GM18511 (cell line): ENCODE data around the gene DNAAF1.

Experiments used
- ATAC-seq: cut with Tn5 transposase; IDR thresholded peaks from one replicate; pipeline ENCODE4 v1.9.1; 2021; ENCODE audit warnings: mild to moderate bottlenecking, moderate library complexity; ENCODE audit not compliant: unreplicated experiment

The DNAAF1 gene

DNA sequence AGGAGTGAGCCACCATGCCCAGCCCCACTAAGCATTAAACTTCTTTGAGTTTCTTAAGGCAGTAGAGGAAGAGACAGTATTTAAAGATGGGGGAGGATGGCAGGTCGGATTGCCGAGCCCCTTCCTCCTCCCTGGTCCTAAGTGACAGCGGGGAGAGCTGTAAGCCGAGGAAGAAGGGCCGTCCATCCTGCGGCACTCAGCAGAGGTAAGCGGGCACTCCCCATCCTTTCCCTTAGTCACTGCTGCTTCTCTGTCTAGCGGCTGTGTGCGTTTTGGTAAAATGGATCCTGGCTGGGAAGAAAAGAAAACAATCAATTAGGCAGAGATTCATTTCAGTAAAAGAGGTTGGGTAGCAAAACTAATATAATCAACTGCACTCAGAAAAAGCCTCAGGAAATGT is 13.9 kb downstream of the DNAAF1 start:
- no peak for ATAC-seq

DNA sequence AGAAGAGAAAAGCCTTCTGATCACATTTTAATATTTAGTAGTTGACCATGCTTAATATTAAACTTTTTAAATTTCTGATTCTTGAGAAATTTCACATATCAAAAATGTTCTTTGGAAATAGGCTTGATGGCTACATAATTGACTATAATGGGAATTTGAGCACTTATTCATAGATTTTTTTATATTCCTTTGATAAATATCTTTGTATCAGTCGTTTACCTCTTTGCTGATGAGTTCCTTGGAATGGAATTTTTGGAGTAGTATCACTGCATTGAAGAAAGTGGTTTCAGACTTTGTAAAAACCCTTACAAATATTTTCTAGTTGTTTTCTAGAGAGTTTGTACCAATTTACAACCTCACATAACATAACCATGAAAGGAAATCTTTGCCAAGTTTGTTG is 14.7 kb downstream of the DNAAF1 start:
- ATAC-seq, result no peak

- ATAC-seq, result no peak
These were observed 15.9 kb downstream of the DNAAF1 start for GRCh38 chr16:84161037-84161436.

DNA sequence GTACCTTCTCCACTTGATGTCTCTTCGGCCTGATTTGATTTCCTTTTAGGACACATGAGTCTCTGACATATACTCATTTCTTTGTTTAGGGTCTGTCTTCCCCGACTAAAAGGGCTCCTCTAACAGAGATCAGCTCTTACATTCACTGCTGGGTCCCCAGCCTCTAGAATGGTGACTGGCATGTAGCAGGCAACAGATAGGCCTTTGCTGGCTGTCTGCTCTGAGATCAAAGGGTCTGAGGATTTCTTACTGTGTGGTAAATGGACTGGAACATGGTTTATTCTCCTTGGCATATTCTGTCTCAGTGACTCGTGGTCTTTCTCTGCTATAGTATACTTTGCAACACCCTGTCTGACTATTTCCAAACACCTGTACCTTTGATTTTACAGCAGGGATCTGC is 16.7 kb downstream of the DNAAF1 start:
- no peak for ATAC-seq

GRCh38 chr16:84165746-84166145 is 20.6 kb downstream of the DNAAF1 start:
- no peak for ATAC-seq

DNA sequence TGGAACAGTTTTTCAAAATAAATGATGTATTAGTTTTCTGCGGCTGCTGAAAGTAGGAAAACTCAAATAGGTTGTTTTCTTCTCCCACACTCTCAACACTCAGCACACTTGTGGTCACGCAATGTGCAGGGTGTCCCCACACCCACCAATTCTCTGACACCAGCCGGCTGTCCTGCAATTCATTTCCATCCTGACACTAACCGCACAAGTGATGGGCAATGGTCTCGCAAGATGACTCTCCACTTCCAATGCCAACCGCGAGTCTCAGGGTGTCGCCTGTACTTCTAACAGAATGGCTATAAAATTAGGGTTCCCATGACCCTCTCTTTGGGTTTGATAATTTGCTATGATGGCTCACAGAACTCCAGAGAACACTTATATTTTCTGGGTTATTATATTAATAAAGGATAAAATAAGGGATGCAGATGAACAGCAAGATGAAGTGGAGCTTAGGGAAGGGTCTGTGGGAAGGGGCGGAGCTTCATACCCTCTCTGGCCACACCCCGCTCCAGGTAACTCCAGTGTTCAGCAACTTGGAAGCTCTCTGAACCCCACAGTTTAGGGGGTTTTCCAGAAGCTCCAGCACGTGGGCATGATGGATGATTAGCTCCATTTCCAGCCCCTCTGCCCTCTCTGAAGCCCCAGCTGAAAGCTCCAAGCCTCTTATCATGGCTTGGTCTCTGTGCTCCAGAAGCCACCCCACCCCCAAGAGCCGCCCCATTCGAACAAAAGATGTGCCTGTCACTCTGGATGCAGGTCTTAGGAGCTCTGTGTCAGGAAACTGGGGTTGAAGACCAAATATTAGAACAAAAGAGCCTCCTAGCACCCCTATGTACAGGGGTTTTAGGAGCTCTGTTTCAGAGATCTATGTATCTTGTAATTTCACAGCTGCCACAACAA is 21.9 kb downstream of the DNAAF1 start:
- no peak for ATAC-seq

- ATAC-seq, result no peak
These were observed 24.7 kb downstream of the DNAAF1 start for GRCh38 chr16:84169765-84170310.

GRCh38 chr16:84174396-84174795 is 29.3 kb downstream of the DNAAF1 start:
- ATAC-seq, result no peak

DNA sequence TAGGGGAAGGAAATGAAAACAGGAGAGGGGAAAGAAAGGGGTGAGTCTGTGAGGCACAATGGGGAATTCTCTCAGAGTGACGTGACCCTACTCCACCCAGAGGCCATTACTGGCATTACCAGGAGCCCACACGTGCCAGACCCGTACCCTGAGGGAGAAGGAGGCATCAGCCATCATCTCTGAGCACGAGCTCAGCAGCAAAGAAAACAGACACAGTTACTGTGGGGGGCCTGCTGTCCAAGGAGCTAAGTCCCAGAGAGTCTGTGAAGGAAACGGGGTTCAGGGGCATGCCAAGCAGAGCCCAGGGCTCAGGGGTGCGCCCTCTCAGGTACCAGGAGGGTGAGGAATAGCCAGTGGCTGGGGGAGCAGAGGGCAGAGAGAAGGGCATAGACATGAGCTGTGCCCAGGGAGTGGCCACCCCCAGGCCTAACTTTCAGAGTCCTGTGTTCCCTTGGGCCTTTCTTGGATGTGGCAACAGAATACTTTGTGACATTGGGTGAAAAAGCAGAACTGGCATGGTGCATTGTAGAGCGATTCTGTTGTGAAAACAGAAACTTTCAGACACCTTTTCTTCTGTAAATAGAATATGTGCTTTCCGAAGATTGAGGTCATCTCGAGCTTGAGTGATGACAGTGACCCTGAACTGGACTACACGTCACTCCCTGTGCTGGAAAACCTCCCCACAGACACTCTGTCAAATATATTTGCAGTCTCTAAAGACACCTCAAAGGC is 30.4 kb downstream of the DNAAF1 start:
- peak; percentile 88 for ATAC-seq

DNA sequence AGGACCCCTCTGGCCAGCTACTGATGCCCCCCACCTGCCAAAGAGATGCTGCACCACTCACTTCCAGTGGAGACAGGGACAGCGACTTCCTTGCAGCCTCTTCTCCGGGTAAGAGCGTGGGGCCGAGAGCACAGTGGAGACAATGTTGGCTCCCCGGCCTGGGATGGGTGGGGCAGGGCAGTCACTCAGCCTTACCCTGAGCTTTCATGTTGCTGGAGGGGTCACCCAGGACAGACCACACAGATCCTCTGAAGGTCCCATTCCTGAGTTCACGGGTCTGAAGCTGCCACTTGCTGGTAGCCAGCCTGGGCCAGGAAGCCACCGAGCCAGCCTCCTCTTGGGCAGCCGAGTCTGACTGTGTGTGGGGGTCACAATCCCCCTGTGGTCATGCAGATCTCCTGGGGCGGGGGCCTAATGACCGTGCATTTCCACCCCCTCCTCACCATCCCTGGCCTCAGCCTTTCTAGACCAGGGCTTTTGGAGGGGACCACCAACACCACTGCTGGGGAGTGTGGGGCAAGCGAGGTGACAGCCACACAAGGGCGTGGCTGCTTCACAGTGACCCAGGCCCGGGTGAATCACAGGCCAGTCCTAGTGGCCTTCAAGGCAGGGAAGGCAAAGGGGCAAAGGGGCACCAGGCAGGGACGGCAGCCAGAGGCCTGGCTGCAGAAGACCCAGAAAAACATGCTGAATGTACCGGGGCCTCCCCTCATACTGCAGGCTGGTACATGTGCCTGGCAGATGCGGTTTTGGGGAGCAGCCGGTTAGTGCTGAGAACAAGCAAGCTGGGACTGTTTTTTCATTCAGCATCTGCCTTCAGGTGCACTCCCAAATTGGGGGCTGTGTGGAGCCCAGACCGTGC is 31.3 kb downstream of the DNAAF1 start:
- no peak for ATAC-seq

GRCh38 chr16:84177741-84178073 is 32.6 kb downstream of the DNAAF1 start:
- no peak for ATAC-seq

- no peak for ATAC-seq
These were observed 33.1 kb downstream of the DNAAF1 start for GRCh38 chr16:84178146-84178765.

DNA sequence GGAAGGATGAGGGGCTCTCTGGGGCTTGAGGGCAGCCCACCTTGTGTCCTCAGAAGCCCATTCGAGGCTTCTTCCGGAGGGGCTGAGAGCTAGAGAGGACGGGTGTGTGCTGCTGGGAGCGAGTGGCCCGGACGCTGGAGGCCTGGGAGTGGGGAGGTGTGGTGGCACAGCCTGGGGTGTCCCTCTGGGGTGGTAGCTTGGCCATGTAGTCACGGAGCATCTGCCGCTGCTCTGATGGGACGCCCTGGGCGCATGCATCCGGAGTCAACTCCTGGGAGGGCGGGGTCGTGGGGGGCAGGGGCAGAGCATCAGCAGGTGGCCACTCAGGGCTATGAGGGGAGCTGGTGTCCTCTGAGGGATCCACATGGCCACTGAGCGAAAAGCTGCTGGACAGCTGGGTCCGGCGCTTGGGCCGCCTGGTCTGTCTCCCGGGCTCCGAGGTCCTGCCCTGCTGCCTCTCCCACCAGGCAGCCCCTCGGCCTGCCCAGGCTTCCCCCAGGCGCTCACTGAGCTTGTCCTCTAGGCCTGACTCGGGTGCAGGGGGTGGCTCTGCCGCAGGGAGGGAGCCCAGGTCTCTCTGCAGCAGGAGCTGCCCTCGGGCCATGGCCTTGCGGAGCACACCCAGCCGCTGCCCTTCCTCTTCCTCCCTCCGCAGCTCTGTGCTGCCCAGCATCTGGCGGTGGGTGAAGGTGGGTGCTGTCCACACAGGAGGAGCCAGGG is 33.9 kb downstream of the DNAAF1 start:
- ATAC-seq, result no peak

- ATAC-seq, result no peak
These were observed 34.7 kb downstream of the DNAAF1 start for GRCh38 chr16:84179612-84180320.

DNA sequence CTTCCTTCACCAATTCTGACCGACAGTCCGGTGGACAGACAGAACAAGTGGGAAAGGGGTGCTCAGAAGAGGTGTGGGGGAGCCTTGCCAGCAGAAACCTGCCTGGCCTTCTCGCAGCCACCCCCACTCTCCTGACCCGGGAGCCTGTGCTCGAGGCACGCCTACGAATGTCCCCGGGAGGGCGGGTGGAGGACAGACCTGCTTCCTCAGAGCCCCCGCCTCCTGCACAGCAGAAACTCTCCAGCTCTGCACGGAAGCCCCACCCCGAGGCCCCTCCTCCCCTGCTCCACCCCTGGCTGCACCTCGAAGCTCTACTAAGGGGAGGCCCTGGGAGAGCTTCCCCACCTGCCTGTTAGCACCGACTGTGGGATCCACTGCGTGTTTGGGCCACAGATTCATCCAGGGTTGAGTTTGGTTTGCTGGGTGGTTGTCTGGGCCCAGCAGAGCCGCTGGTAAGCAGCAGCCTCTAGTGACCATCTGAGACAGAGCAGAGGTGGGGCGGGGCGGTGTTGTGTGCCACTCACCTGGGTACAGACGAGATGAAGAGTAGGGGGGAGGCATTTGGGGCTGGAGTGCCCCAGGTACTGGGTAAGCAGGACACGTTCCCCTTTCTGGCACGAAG is 35.5 kb downstream of the DNAAF1 start:
- no peak for ATAC-seq

- ATAC-seq, result no peak
These were observed 36.2 kb downstream of the DNAAF1 start for GRCh38 chr16:84181144-84181915.

DNA sequence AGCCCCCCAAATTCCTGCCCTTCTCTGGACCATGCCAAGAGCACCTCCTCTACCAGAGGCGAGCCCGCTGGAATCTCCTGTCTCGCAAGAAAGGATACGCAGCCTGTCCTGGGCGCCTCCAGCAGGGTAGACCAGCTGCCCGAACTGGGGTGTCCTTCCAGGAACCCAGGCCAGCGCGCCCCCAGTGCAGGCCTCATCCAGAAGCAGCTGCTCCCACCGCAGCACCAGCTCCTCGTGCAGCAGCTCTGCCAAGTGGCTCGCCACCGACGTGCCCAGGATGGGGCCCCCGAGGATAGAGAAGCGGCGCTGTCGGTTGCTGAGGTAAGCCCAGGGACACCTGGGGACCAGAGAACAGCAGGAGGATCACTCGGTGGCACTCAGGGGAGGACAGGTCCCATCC is 37.0 kb downstream of the DNAAF1 start:
- no peak for ATAC-seq
